Measurements from ENCODE around the gene ARID1B.
A peak's percentile ranks its signal among the peaks of the same experiment; 100 is the strongest.

The ARID1B gene

DNA sequence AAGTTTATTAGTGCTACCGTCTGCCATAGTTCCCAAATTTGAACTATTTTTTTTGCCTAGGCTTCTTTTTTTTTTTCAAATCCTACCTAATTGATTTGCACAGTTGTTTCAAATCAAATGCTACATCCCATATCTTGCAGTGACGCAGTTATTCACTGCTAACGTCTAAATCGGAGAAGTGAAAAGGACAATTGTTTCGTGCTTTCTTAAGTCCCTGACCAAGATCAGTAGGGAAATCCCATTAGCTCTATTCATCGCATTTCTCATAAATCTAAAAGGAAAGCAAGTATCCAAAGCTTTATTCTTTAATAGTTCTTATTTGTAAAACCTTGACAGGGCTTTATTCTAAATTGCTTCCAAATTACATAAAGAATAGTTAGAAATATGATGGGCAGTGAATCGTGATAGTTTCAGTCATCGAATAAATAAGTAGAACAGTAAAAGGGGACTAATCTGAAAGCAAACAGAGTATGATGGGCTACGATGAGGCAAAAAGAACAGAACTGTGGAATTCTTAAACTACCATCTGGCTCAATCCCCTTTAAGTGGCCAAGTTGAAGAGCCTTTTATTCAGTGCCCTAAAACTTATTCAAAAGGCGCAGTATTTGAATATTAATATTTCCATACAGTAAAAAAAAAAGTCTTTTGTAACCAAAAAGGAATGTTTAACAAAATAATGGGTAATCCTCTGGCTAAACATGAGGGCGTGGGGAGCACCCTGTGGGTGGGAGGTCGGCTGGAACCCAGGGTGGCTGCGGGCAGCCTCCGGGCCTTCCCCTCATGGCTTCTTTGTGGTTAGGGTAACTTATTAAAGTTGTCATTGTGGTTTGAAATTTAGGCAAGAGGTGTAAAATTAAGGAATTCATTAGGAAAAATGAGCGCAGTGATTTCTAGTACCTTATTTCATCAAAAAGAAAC lies 3.0 kb upstream of the ARID1B start:
- DNase-seq (ENCODE audit: low read depth), result no peak

DNA sequence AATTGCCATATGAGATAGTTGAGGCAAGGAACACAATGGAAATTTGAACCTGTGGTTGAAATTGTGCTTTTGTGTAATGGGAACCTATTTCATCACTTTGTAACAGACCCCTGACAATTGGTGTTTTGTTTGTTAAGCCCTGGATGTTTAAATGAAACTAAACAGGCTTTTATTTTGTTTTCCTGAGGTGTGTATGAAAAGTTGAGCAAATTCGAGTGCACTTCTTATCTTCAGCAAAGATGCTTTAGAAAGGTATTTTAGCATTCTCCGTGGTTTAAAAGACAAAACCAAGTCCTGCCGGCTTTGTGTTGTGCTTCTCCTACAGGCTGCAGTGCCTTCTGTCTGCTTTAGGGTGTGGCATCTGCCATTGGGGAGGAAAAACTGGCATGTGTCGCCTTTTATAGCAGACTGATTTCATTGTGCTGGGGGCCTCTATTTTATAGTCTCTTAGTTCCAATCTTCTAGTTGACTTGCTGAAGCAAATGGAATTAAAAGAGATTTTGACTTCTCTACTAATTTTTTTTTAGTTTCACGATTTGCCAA lies 2.2 kb upstream of the ARID1B start:
- no peak for DNase-seq (ENCODE audit: low read depth)

DNA sequence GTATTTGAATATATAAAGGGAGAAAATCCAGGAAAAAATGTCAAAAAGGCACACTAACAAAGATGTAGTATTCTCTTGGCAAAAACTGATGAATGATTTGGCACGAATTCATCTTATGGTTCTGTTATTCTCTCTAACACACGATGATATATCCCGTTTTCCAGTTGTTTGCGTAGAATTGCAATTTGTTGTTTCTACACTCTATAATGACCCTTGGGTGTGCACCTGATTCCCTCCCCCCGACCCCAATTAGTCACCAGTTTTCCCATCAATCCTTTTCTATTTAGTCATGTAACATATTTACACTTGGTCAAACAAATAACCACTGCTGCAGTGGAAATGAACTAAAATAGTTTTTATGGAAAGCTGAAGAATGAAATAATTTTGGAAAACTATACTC lies 1.5 kb upstream of the ARID1B start:
- no peak for DNase-seq (ENCODE audit: low read depth)

DNA sequence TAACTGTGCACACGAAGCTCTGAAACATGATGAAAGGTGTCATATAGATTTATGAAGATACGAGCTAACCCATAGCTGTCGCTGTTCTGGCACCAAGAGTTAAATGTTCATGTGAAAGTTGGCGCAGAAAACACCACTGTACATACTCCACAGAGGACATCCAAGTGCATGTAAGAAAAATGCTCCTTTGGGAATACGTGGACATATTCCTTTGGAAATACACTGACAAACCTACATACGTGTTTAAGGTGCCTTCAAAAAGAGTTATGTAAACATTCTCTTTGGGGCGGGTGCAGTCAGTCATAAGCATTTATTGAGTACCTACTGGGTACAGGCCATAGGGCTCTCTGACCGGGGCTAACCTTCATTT lies 723 bp upstream of the ARID1B start:
- DNase-seq (ENCODE audit: low read depth), result no peak

DNA sequence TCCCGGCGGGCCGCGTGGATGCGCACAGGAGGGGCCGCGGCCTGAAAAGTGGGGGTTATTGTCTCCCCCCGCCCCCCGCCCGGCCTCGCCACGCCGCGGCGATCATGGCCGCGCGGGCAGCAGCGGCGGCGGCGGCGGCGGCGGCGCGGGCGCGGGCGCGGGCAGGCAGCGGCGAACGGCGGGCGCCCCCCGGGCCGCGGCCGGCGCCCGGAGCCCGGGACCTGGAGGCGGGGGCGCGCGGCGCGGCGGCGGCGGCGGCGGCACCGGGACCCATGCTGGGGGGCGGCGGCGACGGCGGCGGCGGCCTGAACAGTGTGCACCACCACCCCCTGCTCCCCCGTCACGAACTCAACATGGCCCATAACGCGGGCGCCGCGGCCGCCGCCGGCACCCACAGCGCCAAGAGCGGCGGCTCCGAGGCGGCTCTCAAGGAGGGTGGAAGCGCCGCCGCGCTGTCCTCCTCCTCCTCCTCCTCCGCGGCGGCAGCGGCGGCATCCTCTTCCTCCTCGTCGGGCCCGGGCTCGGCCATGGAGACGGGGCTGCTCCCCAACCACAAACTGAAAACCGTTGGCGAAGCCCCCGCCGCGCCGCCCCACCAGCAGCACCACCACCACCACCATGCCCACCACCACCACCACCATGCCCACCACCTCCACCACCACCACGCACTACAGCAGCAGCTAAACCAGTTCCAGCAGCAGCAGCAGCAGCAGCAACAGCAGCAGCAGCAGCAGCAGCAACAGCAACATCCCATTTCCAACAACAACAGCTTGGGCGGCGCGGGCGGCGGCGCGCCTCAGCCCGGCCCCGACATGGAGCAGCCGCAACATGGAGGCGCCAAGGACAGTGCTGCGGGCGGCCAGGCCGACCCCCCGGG lies 637 bp downstream of the ARID1B start:
- peak; percentile 56 for DNase-seq (ENCODE audit: low read depth)

DNA sequence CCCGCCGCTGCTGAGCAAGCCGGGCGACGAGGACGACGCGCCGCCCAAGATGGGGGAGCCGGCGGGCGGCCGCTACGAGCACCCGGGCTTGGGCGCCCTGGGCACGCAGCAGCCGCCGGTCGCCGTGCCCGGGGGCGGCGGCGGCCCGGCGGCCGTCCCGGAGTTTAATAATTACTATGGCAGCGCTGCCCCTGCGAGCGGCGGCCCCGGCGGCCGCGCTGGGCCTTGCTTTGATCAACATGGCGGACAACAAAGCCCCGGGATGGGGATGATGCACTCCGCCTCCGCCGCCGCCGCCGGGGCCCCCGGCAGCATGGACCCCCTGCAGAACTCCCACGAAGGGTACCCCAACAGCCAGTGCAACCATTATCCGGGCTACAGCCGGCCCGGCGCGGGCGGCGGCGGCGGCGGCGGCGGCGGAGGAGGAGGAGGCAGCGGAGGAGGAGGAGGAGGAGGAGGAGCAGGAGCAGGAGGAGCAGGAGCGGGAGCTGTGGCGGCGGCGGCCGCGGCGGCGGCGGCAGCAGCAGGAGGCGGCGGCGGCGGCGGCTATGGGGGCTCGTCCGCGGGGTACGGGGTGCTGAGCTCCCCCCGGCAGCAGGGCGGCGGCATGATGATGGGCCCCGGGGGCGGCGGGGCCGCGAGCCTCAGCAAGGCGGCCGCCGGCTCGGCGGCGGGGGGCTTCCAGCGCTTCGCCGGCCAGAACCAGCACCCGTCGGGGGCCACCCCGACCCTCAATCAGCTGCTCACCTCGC lies 1.5 kb downstream of the ARID1B start:
- peak; percentile 34 for DNase-seq (ENCODE audit: low read depth)

DNA sequence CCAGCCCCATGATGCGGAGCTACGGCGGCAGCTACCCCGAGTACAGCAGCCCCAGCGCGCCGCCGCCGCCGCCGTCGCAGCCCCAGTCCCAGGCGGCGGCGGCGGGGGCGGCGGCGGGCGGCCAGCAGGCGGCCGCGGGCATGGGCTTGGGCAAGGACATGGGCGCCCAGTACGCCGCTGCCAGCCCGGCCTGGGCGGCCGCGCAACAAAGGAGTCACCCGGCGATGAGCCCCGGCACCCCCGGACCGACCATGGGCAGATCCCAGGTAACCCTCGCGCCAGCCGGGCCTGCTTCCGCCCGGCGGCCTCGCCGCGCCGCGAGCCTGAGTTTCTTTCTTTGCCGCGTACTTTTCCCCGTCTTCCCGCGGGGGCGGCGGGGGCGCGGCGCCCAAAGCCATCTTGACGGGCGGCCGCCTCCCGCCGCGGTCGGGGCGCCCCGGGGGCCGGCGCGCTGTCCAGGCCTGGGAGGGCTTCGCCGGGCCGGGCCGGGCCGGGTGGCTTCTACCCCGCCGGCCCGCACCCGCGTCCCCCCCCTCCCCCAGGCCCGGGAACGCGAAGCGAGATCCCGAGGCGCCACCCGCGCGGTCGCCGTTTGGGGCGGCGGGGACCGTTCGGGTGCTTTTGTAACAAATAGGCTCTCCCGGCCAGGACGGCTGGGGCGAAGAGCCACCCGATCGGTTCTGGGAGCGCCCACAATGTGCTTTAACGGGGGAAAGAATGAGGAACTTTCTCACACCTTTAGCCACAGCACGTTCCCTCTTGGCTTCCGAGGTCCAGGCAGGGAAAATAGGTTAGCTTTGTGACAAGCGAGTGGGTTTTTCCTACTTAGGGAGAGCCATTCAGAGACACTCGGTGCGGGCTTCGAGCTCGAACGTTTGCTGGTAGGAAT lies 2.3 kb downstream of the ARID1B start:
- DNase-seq (ENCODE audit: low read depth), result peak; percentile 34

DNA sequence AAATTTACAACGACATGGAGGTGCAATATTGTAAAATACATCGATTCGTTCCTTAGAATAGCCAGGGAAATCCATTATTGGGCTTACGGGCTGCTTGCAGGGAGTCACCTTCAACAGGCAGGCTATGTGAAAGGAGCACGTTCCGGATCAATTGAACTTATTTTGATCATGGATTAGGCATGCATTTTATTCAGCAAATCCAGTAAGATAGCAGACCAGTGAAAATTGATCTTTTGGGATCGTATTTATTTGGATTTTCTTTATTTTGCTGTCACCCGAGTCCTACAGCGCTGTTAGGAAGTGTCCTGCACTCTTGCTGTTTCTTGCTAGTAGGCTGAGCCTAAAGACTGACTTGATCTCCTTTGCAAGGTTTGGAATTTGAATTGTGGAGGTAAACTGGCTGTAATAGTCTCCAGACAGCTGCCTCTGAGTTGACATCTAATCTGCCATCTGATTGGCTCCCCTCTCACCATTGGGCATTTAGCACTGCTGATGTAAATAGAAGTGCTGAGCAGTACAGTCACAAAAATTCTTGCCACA lies 3.0 kb downstream of the ARID1B start:
- DNase-seq (ENCODE audit: low read depth), result peak; percentile 53

DNA sequence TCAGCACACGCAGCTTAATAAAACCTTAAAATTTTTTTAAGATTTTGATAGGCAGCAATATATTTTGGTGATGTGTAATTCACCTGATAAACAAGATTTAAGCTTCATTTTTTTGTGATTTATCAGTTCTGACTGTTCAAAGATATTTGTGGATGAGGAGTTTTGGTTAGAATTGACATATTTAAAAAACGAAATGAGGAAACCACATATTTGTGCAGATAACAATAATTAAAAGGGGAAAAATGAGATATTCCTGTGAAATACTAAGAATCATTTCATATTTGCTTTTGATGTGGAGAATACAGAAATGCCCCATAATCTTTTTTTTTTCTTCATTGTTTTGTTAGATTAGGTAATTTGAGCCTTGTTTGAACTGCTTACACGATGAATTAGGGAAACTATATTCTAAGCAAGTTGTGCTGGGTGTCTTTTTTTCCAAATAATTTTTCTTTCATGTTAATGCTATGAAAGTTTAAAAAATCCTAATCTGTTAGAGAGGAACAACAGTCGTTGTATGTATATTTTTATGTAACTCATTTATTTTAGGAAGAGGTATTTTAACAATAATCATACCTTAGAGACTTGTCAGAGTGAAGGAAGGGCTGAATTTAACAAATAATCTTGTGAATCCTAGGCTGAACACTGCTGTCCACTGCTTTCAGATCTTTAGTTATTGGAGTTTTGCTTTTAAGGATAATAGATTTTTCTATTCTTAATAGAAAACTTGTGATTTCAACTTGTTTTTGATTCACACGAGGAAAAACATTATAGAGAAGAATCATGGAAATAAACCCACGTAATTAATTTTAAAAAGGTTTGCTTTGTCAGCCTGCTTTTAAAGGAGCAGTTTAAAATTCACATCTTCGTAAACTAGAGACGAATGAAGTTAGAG lies 4.0 kb downstream of the ARID1B start:
- DNase-seq (ENCODE audit: low read depth), result no peak

DNA sequence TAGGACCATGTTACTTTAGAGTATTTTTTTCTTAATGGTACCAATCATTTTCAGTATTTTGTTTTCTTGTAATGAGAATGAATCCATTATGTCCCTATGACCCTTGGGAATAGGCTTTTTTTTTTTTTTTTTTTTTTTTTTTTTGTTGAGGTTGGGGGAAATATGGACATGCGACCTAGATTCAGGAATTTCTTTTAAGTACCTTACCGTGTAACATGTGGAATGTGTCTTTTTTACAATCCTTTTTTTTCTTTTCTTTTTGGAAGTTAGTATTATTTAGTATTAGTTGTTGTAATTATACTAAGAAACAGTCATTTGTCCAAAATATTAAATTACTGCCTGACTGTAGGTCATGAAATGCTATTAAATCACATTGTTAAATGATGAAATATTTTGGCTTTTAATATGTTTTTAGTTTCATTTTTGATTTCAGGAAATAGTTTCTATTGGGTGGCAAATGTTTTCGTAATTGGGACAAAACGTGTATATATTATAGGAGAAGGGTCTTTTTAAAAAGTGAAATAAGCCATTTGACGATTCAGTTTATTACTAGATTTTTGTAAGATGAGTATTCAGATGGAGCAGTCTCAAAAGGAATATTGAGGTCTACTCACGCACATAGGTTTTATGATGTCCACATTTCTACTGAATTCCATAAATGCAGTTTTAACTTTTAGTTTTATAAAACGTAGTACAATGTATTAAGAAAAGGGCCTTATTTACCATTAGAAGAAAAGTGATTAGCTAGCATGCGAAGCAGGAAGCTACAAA lies 4.9 kb downstream of the ARID1B start:
- no peak for DNase-seq (ENCODE audit: low read depth)

DNA sequence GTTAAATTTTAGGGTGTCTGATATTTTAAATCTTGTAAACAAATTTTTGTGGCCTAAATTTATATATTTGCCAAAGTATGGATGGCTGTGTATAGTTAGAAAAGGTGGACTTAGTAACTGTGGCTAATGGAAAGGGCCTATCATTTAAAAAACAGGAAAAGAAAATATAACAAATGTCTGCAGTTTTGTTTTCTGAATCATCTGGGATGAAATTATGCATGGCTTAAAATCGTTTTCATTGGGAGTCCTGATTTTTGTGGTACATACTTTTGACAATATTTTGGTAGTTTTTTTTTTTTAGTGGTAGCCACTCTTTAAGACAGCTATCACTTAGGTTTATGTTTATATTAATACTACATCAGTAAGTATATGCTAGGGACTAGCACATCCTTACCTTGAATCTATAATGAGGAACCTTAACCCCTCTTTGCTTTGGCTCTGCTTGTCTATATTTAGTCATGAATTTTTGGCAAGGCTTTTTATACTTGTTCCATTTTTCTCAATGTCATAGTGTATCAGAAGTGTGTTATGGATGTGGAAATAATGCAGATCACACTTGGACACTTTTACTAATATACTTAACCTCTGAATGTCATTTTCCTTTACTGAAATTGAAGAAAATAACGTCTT lies 5.6 kb downstream of the ARID1B start:
- no peak for DNase-seq (ENCODE audit: low read depth)

DNA sequence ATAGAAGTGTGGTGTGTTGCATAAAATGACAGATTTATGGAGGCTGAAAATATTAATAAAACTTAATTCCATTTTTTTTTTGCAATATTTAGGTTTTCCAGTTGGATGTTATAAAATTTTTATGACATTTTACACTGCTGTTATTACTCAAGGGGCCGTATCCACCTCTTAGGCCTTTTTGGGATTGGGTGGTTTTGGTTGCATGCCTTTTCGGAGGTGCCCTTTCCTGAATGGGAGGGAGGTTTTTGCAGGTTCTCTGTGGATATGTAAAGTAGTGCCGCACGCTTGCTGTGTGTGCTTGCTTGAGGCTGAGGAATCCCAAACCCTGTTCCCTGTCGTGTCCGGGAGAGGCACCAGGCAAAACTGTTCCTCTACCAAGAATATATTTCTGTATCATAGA lies 6.8 kb downstream of the ARID1B start:
- DNase-seq (ENCODE audit: low read depth), result no peak

DNA sequence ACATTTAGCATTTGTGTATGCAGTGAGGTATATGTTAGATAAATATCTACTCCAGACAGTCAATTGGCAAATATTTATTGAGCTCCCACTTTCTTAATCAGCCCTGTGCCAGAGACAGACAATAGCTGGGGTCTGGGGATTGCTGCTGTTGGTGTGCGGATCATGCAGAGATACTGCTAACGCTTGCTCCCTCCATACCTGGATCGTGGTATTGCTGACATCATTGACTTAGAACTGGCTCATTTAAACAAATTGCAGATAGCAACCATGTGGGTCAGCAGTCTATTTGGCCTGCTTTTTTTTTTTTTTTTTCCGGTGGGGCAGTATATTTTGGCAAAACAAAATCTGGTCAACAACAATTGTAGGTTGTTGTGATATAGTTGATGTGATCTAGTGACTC lies 9.5 kb downstream of the ARID1B start:
- DNase-seq (ENCODE audit: low read depth), result no peak

DNA sequence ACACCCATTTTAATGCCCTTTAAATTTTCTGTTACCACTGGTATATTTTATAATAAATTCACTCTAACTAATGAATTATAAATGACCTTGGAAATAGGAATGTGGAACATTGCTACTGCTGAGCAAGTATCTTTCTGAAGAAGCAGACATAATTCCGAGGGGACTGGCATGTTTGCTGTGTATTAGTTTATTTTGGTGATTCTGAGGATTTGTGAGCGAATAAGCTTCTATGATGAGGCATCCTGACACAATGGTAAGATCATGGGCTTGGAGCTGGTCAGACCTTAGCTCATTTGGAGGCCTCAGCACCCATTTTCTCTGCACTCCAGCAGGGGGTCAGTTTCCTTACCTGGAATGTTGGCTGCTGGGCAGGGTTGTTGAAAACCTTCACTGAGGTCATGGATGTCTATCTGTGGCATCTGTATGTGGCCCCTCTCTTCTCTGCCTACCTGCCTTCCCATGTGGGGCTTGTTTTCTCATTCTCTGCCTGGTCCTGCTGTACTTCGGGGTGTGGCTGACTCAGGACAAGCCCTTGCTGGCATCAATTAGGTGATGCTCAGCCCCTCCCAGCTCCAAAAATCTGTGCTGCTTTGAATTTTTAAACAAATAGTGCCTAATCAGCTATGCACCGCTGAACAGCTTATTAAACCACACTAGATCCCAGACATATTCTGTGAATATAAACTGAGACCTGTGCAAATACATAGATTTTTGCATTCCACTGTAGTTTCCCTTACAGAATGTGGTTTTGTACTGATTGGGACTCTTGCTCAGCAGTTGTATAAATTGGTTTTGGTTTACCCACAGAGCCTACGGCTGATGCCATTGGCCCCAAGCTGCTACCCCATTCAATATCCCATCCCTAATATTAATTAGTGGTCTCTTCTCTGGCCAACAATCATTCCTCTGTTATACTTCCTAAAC lies 10.7 kb downstream of the ARID1B start:
- no peak for DNase-seq (ENCODE audit: low read depth)

DNA sequence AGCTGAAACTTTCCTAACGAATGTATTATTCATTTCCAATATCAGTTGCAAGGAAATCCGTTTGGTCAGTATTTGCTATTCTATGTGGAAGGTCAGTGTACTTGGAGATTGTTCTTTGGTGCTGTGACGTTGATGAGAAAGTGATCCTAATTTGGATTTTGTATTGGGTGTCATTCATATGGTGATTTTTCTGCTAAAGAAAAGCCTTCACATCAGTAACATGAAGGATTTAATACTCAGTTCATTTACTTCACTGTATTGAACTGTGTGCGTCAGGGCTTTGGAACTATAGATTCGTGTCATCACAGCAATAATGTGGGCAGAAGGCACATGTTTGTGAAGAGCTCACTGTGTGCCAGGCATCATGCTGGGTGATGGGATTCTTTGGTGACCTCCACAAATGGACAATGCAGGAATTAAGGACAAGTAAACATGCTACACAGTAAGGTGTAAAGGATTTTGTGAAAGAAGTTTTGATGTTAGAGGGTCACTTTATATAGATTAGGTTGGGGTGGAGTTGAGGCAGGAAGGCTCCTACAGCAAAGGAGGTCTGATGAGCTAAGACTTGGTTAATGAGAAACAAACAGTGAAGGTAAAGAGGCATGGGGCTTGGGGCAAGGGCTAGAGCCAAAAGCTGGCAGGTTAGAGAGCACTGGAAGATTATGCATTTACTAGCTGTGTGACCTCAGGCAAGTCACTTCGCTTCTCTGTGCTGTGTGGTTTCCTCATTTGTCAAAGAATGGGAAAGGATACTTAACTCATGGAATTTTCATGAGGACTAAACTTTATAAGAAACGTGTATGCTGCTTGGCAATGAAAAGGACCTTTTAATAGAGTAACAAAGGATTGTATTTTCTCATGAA lies 12.1 kb downstream of the ARID1B start:
- DNase-seq (ENCODE audit: low read depth), result no peak

DNA sequence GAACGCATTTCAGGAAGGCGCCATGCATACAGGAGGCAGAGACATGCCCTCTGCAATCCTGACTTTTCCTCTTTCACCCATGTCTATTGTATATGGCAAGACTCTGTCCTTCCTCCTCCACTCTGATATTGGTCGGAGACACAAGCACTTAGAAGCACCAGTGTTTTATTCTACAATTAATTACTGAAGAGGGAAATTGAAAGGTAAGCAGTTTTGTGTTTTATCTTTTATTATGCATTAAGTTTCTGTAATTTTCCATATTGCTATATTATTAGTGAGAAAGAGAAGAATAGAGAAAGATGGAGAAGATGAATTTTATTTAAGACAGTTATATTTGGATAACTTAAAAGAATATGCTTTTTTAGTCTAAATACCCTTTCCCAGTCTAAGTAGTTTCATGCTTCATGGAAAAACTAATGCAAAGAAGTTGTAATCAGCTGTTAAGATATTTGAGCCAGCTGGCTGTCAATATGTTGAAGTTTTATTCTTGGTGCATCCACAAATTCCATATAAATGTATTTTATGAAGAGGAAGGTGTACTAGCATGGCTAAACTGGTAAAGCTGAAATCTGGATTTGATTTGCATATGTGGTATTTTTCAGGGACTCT lies 13.6 kb downstream of the ARID1B start:
- DNase-seq (ENCODE audit: low read depth), result no peak

Data from T follicular helper cell (primary cell).